Thoracic aorta (tissue), 2 donors: Measurements from ENCODE around the gene GPR82. TPM values are rescaled to one million over a fixed set of nuclear protein-coding genes. Genes with fewer than 3 reads are reported as not detected.
"Not testable (repeated sequence)": the region's sequence is repeated elsewhere in the genome, so short reads cannot be mapped to it uniquely, and the experiment has no call there.

Experiments used
- ATAC-seq: fragments of 150-250 bp; one replicate; pipeline ENCODE4 v1.8.0; 2017; ENCODE audit warnings: low read depth; ENCODE audit not compliant: insufficient number of reproducible peaks, low FRiP score
- DNase-seq: peaks from one replicate; pipeline ENCODE4 v3.0.0-alpha.2; 2020; ENCODE audit warnings: low spot score
- H3K27ac ChIP-seq, 2 donors: fragments of 200-600 bp; sonication (generic); 1 replicate in 1 of 2; 2 replicates in 1 of 2; pipeline ENCODE4 v1.5.1; 2016; ENCODE audit warnings: mild to moderate bottlenecking in 2 of 2, moderate library complexity in 2 of 2
- H3K27me3 ChIP-seq: fragments of 200-600 bp; sonication (generic); replicated peaks from 2 replicates; pipeline ENCODE4 v1.6.0; 2016; ENCODE audit warnings: mild to moderate bottlenecking; ENCODE audit not compliant: insufficient read depth
- H3K36me3 ChIP-seq: fragments of 200-600 bp; sonication (generic); one replicate; pipeline ENCODE4 v1.5.1; 2016
- H3K4me1 ChIP-seq, 2 donors: fragments of 200-600 bp; sonication (generic); 1 replicate in 1 of 2; 2 replicates in 1 of 2; pipeline versions ENCODE4 v1.5.1 to v1.6.0; 2016; ENCODE audit warnings: low read depth in 2 of 2, mild to moderate bottlenecking in 1 of 2; ENCODE audit not compliant: control insufficient read depth in 1 of 2
- H3K4me3 ChIP-seq: fragments of 200-600 bp; sonication (generic); 2 replicates; pipeline ENCODE4 v1.5.1; 2016; ENCODE audit warnings: mild to moderate bottlenecking
- H3K9me3 ChIP-seq: fragments of 200-600 bp; sonication (generic); 2 replicates; pipeline ENCODE4 v1.5.1; 2016
- total RNA-seq, 2 donors: library from RNA; depleted of rRNA; stranded (reverse); fragments of >200 nt; gene quantifications; one replicate each; pipeline versions ENCODE4 v1.1.0 to v1.2.3, GENCODE V29; 2016
- TF ChIP-seq, protein P1 (sequence below): fragments of 200-600 bp; sonication (generic); IDR thresholded peaks from one replicate; pipeline ENCODE4 v1.5.1; 2019; ENCODE audit warnings: antibody characterized with exemption

Gene GPR82
- total RNA-seq, 2 donors from 2014 or later = 0.41 TPM; not detected in 1

DNA sequence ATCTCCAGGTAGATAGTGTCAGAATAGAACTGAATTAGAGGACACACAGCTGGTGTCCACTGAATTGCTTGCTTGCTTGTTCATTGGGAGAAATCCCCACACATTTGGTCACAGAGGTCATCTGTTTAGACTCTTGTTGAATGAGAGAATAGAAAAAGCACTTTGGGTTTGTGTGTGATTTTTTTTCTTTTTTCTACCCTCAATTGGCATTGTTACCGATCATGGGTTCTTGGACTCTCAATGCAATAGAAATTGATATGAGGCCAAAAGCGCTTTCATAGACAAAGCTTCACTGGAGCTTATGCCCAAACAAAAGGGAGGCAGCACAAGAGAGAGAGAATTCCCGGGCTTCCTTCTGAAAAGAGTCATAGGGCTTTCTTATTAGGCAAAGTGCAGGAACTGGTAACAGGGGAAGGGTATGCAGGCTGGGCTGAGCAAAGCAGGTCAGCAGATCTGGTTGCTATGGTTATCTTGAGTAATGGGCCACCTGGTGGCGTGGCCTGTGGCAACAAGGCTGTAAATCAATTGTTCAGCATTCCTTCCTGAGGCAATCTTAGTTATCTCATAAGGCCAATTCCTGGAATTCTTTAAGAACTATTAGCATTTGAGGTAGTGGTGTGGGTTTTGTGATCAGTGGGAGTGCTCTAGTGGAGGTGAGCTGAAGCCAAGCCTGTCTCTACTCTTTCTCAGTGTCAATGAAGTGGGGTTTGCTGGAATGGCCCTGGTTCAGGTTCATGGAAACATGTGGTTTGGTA is 5.3 kb upstream of the GPR82 start:
- ATAC-seq = no peak
- Histone ChIP-seq H3K4me3 (no peak overlapping the region), H3K9me3 (peaks cover 2% of the 10 kb centered on the region), H3K4me1 (peaks cover 2 to 36% of the 10 kb centered on the region in 2 donors), H3K36me3 (no peaks in the 10 kb centered on the region), H3K27ac (peak overlapping the region in 1 of 2 donors; percentile 12), H3K27me3 (no peaks in the 10 kb centered on the region)
- TF ChIP-seq, protein P1, sequence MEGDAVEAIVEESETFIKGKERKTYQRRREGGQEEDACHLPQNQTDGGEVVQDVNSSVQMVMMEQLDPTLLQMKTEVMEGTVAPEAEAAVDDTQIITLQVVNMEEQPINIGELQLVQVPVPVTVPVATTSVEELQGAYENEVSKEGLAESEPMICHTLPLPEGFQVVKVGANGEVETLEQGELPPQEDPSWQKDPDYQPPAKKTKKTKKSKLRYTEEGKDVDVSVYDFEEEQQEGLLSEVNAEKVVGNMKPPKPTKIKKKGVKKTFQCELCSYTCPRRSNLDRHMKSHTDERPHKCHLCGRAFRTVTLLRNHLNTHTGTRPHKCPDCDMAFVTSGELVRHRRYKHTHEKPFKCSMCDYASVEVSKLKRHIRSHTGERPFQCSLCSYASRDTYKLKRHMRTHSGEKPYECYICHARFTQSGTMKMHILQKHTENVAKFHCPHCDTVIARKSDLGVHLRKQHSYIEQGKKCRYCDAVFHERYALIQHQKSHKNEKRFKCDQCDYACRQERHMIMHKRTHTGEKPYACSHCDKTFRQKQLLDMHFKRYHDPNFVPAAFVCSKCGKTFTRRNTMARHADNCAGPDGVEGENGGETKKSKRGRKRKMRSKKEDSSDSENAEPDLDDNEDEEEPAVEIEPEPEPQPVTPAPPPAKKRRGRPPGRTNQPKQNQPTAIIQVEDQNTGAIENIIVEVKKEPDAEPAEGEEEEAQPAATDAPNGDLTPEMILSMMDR = no peak
- no peak for DNase-seq

DNA sequence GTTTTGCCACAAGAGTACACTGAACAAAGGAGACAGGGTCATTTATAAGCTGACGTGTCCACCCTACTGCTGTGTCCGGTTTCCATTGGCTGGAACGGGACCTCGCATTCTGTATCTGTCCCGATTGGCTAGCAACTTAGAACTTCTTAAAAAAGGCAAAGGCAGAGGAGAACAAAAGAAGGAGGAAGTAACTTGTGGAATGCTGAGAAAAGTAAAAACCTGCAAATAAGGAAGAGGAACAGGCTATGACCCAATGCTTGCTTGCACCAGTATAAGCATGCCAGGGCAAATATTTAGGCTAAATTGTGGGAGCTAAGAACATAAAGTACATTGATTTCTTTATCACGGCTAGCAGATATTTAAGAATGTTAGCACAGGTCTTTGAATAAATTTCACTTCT is 4.4 kb upstream of the GPR82 start:
- not testable (repeated sequence) for H3K36me3 ChIP-seq, H3K27me3 ChIP-seq, H3K9me3 ChIP-seq, DNase-seq, H3K4me3 ChIP-seq, ATAC-seq
- H3K27ac ChIP-seq = peak overlapping the region; percentile 49 to 58
- peaks cover 2 to 36% of the 10 kb centered on the region in 2 donors for H3K4me1 ChIP-seq

DNA sequence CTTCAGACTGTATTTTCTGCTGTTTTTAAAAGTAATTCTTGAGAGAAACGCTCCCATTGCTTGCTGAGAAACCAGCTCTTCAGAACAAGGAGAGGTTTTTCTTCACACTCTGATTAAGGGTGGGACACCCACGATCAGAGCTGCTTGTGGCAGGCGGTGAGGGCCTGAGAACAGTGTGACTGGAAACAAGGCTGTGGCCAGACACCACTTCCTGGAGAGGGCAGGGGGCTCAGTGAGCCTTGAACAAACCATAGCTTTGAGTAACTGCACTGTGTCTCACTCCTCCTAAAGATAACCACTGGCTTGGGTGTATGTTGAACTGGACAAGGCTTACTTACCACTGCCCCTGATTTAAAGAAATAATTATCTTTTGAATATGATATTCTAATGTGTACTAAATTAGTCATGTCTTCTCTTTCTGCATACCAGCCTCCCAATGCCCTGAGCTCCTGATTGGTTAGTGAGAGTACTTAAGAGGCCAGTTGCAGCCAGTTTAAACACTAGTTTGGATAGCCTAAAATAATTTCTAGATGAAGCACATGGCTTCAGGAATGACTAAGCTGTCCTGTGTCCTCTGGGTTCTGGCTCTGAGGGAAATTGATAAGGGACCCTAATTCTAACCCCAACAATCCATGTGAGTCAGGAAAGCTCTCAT is 3.7 kb upstream of the GPR82 start:
- peak overlapping the region; percentile 49 to 58 for H3K27ac ChIP-seq

DNA sequence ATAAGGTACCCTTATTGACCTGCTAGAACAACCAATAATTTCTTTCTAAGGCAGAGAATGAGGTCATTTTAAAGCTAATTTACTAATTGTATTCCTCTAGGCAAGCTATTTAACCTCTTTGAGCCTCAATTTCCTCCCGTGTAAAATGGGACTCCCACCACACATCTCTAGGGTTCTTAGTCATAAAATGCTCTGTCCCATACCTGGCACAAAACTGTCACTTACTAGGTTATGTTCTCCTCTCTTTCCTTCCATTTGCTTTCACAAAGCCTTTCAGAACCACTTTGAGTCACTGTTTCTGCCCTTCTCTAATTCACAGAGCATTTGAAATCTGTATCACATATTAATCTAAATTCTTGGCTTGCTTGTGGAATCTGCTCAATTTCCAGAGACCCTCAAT is 2.4 kb upstream of the GPR82 start:
- Histone ChIP-seq H3K4me1 (peaks cover 2 to 20% of the 10 kb centered on the region in 2 donors), H3K9me3 (peaks cover 2% of the 10 kb centered on the region), H3K27ac (no peak overlapping the region), H3K4me3 (no peak overlapping the region), H3K27me3 (no peaks in the 10 kb centered on the region), H3K36me3 (no peaks in the 10 kb centered on the region)
- DNase-seq = no peak
- no peak for ATAC-seq
- TF ChIP-seq, protein P1 = no peak

More for the DNA sequence above, 3.7 kb upstream of the GPR82 start:
- DNase-seq = no peak
- H3K27me3 ChIP-seq = no peaks in the 10 kb centered on the region
- H3K9me3 ChIP-seq = peaks cover 2% of the 10 kb centered on the region
- no peak for ATAC-seq
- TF ChIP-seq, protein P1 = no peak
- peaks cover 2 to 32% of the 10 kb centered on the region in 2 donors for H3K4me1 ChIP-seq
- no peak overlapping the region for H3K4me3 ChIP-seq
- H3K36me3 ChIP-seq = no peaks in the 10 kb centered on the region

DNA sequence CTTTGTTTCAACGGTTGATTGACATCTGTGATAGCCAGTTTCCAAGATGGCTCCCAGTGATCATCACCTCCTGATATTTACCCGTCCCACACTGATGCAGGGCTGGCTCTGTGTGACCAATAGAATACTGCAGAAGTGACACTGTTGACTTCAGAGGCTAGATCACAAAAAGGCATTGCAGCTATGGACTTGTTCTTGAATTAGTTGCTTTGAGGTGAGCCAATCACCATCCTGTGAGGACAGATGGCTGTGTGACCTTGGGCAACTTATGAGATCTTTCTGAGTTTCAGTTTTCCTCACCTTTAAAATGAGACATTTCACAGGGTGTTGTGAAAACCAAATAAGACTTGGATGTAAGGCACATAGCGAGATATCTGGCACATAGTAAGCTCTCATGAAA is 1.8 kb upstream of the GPR82 start:
- Histone ChIP-seq H3K4me1 (peaks cover 2 to 20% of the 10 kb centered on the region in 2 donors), H3K36me3 (no peaks in the 10 kb centered on the region), H3K4me3 (no peak overlapping the region), H3K27me3 (no peaks in the 10 kb centered on the region), H3K27ac (no peak overlapping the region), H3K9me3 (peaks cover 2% of the 10 kb centered on the region)
- TF ChIP-seq, protein P1 = no peak
- DNase-seq = no peak
- ATAC-seq = no peak
